Activated CD8-positive, alpha-beta memory T cell treated with anti-CD3 and anti-CD28 coated beads for 1 hour (primary cell): ENCODE data around the gene ADRA1B.
"Not testable (repeated sequence)": the region's sequence is repeated elsewhere in the genome, so short reads cannot be mapped to it uniquely, and the experiment has no call there.

Experiments
- DNase-seq, 2 donors: peaks; one replicate each; pipeline ENCODE4 v3.0.0-alpha.2; 2020; ENCODE audit warnings: low read depth in 1 of 2; ENCODE audit errors: extremely low read depth in 1 of 2

ADRA1B gene

GRCh38 chr5:159965031-159965837 is 49.0 kb downstream of the ADRA1B start:
- no peak for DNase-seq

GRCh38 chr5:159965838-159966128 is 49.5 kb downstream of the ADRA1B start:
- not testable (repeated sequence) for DNase-seq

GRCh38 chr5:159969966-159970365 is 53.7 kb downstream of the ADRA1B start:
- no peak for DNase-seq

GRCh38 chr5:159971038-159971437 is 54.8 kb downstream of the ADRA1B start:
- DNase-seq, result no peak

- DNase-seq, result no peak
Observed at GRCh38 chr5:159971514-159971913, 55.2 kb downstream of the ADRA1B start.

GRCh38 chr5:159971931-159972461 is 55.7 kb downstream of the ADRA1B start:
- DNase-seq, result no peak

- DNase-seq, result no peak
Observed at GRCh38 chr5:159972538-159973362, 56.5 kb downstream of the ADRA1B start.

GRCh38 chr5:159975462-159976019 is 59.3 kb downstream of the ADRA1B start:
- DNase-seq, result no peak

GRCh38 chr5:159976921-159977320 is 60.6 kb downstream of the ADRA1B start:
- DNase-seq, result no peak

- DNase-seq, result no peak
Observed at GRCh38 chr5:159978358-159978757, 62.1 kb downstream of the ADRA1B start.

GRCh38 chr5:159982421-159983173 is 66.3 kb downstream of the ADRA1B start:
- DNase-seq, result no peak

- peak; percentile 28 to 51 for DNase-seq
Observed at GRCh38 chr5:159987031-159987674, 70.9 kb downstream of the ADRA1B start.

GRCh38 chr5:159990506-159990905 is 74.2 kb downstream of the ADRA1B start:
- no peak for DNase-seq

- DNase-seq, result no peak
Observed at GRCh38 chr5:159992566-159992965, 76.3 kb downstream of the ADRA1B start.

- DNase-seq, result no peak
Observed at GRCh38 chr5:159993194-159993593, 76.9 kb downstream of the ADRA1B start.

- DNase-seq, result no peak
Observed at GRCh38 chr5:159995907-159996306, 79.6 kb downstream of the ADRA1B start.

GRCh38 chr5:160001457-160001856 is 85.2 kb downstream of the ADRA1B start:
- DNase-seq, result no peak

- no peak for DNase-seq
Observed at GRCh38 chr5:160007514-160007913, 91.2 kb downstream of the ADRA1B start.

- DNase-seq, result not testable (repeated sequence)
Observed at GRCh38 chr5:160008529-160008876, 92.2 kb downstream of the ADRA1B start.

- DNase-seq, result peak; percentile 84 to 96
Observed at GRCh38 chr5:160008877-160009590, 92.8 kb downstream of the ADRA1B start, which contains the start of gene TTC1. Gene TTC1 (plus strand): TSS chr5:160009139. CDS start chr5:160010529, 1,390 bp downstream.
